ENCODE measurements around the gene GDPD3.

Gene GDPD3

DNA sequence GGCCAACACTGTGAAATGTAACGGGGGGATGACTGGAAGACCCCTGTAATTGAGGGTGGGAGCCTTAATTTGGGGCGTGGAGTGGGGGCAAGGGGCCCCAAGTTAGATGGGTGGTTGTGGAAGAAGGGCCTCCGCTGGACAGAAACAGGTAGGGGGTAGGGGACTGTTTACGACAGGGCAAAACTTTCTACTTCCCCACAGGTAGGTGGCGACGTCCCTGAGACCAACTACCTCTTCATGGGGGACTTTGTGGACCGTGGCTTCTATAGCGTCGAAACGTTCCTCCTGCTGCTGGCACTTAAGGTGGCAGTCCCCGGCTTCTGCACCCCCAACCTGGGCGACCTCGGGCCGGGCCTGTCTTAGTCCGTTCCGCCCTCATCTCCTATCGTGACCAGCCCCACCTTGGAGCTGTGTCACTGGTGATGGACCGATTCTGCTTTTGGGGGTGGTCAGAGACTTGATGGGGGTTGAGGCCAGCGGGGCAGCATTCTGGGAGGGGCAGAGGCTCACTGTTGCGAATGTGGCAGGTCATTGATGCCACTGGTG lies 30.7 kb downstream of the GDPD3 start:
- no peak for DNase-seq

DNA sequence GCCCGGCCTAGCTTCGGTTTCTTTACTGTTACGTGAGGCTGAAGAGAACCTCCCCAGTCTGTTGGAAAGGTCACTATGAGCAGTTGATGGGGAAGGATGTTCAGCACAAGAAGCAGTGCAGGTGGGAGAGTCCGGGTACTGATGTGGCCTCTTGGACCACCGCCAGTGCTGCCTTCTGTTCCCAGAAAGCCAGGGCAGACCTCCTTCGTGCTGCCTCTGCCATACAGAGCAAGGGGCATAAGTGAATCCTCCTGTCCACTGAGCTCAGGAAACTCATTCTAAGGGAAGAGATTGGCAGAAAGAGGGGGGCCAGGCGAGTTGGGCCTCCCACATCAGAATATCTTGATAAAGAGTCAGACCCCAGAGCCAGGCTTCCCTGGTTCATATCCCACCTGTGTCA lies 33.9 kb downstream of the GDPD3 start:
- no peak for DNase-seq

DNA sequence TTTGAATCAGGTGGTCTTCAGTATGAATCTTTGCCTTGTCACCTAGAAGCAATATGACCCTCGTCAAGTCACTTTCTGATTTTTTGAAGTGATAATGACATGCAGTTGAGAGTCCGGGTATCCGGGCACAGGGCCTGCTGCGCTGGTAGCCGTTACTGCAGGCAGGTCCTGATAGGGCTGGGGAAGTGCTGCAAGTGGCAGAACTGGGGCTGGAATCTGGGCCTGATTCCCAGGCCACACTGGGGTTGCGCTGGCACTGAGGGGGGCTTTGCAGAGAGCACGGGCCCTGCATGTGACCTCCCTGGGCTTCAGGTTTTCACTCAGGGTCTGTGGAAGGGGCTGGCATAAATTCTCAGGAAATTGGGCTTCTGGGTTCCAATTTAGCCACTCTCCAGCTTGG lies 34.6 kb downstream of the GDPD3 start:
- DNase-seq, result no peak

DNA sequence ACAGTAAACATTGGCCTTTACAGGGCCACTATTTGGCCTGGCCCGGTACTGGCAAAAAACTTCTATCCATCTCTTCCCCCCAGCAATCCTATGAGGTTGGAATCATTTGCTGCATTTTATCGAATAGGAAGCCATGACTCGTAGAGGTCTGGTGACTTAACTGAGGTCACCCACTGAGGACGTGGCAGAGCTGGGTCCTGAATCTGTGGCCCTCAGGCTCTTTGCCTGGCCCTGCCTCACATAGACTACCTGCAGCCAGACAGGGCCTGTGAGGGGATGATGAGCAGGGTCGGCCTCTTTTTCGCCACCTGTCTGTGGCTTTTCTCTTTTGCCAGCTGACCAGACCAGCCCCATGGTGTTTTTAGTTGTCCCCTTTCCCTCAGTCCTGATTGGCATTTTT lies 35.7 kb downstream of the GDPD3 start:
- DNase-seq, result no peak

DNA sequence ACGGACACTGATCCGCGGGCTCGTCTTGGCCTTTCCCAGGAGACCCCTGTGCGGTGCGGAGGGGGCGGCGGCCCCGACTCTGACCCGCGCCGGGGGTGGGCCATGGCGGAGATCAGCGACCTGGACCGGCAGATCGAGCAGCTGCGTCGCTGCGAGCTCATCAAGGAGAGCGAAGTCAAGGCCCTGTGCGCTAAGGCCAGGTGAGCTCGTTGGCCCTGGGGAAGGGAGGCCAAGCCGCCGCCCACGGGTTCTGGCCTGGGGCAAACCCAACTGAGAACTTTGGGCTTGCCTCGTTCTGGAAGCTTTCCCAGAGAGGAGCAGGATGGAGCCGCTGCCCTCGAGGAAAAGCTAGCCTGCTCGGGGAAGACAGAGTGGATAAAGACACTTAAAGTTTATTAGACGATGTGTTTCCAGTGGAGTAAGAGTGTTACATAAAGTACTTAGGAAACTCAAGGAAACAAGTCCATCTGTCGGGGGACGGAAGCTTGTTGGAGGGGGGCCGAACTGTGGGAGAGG lies 37.0 kb downstream of the GDPD3 start:
- no peak for DNase-seq

DNA sequence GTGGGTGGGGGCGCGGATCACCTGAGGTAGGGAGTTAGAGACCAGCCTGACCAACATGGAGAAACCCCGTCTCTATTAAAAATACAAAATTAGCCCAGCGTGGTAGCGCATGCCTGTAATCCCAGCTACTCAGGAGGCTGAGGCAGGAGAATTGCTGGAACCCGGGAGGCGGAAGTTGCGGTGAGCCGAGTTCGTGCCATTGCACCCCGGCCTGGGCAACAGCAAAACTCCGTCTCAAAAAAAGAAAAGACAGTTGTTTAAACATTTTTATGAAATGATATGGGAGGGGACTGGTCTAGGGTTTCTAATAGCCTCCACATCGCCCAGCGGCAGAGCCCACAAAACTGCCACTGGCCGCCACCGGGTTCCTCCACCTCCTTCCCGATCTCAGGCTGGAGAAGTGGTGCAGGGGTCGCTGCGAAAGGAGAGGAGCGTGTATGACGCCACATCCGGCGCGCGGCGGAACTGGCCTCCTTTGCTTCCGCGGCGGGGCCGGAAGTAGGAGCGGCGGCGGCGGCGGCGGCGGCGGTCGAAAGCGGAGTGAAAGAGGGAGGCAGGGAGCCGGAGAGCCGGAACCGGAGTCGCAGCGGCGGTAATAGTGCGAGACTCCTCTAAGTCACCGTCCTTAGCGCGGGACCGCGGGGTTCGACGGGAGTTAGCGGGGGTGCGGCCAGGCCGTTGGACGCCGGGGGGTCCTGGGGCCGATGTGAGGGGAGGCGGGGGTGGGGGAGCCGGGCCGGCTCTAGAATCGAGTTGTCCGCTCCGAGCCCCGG lies 37.6 kb downstream of the GDPD3 start, which contains the start of gene PPP4C:
Gene PPP4C (plus strand): TSS at position 492 of the 773 bp plus-strand sequence. CDS start 384 bp downstream, outside the sequence.
- peak in 56 of 58 donors; percentile 28 to 93 (median 80) for DNase-seq

DNA sequence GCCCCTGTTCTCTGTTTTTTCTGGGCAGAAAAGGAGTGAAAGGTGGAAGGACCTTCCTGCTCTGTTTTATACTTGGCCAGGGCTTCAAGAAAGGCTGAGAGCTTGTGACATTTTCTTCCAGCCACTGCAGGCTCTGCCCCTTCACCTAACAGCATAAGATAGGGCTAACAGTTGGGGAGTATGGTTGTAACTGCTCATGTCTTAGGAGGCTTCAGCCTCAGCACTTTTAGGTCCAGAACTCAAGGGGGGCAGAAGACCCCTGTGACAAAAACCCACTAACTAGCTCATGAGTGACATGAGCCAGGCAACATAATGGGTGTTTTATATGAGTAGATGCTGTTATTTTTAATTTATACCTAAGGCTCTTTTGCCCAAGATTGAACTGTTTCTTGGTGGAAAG lies 42.8 kb downstream of the GDPD3 start:
- DNase-seq, result no peak

DNA sequence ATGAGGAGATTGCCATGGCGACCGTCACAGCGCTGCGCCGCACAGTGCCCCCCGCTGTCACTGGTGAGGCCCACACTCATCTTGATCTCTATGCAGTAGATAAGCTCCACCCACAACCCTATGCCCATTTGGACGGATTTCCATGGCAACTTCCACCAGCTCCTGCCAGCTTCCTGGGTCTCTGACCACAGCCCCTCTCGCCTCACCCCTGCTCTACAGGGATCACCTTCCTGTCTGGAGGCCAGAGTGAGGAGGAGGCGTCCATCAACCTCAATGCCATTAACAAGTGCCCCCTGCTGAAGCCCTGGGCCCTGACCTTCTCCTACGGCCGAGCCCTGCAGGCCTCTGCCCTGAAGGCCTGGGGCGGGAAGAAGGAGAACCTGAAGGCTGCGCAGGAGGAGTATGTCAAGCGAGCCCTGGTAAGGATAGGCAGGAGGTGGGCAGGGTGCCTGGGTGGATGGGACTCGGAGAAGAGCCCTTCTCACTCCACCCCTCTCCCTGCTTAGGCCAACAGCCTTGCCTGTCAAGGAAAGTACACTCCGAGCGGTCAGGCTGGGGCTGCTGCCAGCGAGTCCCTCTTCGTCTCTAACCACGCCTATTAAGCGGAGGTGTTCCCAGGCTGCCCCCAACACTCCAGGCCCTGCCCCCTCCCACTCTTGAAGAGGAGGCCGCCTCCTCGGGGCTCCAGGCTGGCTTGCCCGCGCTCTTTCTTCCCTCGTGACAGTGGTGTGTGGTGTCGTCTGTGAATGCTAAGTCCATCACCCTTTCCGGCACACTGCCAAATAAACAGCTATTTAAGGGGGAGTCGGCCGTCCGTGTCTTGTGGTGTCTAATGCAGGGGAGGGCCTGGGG lies 43.5 kb downstream of the GDPD3 start:
- peak in 20 of 58 donors; percentile 6 to 53 (median 32) for DNase-seq

DNA sequence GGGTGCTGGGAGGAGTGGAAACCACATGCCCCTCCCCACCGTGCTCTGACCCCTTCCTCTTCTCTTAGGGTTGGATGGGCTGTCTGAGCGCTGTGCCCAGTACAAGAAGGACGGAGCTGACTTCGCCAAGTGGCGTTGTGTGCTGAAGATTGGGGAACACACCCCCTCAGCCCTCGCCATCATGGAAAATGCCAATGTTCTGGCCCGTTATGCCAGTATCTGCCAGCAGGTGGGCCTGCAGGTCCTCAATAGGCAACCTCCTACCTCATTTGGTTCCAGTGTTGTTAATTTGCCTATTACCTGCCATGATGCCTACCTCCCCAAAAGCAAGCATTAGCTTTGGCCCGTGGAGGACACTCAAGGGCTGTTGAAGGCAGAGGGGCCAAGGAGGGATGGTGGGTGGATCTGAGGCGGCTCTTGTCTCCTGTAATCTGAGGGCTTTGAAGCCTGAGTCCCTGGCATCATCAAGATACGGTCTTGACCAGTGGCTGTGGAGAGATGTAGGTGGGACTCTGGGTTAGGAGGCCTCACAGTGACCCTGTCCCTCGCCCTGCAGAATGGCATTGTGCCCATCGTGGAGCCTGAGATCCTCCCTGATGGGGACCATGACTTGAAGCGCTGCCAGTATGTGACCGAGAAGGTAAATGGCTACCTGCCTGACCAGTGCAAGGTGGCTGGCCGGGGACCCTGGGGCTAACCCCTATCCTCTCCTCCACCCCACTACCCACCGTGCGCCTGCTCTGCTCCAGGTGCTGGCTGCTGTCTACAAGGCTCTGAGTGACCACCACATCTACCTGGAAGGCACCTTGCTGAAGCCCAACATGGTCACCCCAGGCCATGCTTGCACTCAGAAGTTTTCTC lies 44.4 kb downstream of the GDPD3 start:
- peak in 3 of 58 donors; percentile 15 to 30 (median 22) for DNase-seq

DNA sequence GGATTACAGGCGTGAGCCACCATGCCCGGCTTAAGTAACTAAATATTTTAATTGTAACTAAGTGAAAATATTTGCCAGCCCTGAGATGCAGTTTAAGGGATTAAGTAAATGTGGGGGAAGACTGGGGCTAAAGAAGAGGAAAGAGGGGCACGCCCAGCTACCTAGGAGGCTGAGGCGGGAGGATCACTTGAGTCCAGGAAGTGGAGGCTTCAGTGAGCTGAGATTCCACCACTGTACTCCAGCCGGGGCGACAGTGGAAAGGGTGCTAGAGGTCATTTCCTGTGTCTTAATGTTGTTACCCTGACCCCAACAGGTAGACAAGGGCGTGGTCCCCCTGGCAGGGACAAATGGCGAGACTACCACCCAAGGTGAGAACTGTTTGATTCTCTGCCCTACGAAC lies 45.0 kb downstream of the GDPD3 start:
- no peak for DNase-seq

DNA sequence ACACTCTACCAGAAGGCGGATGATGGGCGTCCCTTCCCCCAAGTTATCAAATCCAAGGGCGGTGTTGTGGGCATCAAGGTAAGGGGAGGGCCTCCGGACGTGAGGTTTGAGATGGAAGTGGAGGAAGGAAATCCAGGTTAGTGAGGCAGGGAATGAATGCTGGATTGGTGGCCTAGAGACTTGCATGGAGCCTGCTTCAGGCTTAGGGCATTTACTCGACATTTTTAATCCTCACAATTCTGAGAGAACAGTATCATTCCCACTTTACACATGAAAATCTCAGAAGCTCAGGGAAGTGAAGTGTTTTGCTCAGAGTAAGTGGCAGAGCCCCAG lies 45.8 kb downstream of the GDPD3 start:
- no peak for DNase-seq

DNA sequence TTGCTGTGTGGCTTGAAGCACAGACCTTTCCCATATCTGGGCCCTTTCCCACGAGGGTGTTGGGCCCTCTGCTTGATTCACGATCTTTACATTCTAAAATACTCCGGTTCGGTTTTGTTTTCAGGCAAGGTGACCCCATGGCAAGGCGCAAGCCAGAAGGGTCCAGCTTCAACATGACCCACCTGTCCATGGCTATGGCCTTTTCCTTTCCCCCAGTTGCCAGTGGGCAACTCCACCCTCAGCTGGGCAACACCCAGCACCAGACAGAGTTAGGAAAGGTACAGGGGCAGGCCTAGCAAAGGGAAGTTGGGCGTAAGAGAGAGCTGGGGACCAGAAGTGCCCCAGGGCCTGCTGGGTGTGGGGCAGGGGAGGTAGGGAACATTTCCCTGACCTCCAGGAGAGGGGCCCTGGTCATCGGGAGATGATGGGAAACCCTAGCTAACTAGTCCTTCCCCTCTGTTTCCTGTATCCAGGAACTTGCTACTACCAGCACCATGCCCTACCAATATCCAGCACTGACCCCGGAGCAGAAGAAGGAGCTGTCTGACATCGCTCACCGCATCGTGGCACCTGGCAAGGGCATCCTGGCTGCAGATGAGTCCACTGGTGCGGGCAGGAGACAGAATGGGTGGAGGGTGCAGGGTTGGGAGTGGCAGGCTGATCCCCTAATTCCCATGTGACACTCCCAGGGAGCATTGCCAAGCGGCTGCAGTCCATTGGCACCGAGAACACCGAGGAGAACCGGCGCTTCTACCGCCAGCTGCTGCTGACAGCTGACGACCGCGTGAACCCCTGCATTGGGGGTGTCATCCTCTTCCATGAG lies 46.4 kb downstream of the GDPD3 start:
- peak in 18 of 58 donors; percentile 7 to 59 (median 26) for DNase-seq

DNA sequence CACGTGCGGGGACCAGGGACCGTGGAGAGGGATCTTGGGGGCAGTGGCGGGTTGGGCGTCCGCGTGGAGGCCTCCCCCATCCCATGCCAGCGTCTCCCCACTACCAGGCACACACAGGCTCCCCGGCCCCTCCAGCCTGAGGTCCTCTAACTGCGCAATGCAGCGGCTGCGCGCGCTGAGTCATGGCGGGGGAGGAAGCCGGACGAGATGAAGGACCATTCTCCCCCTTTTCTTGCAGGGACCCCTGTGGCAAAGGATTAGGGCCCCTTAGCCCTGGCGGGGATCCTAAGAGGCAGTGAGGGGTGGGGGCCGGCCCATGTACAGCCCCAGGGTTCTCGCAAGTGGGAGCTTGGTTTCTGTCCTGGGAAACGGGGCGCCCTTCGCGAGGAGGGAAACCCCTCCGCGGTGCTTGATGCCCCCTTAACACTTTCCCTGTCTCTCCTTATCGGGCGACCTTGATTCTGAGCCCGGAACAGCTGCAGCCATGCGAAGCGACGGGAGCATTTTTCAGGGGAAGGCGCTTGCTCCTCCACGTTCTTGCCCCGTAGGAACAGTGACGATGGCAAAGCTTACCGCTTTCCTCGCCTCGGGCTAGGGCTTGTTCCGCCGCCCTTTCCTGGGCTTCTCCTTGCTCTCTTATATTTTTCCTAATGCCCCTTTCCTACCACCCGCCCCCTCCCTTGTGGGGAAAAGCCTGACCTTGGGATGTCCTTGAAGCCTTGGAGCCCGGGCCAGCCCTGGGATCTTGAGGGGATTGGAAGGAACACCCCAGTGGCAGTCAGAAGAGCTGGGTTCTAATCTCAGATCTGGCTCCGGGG lies 47.2 kb downstream of the GDPD3 start:
- DNase-seq, result peak in 11 of 58 donors; percentile 41 to 79 (median 55)

DNA sequence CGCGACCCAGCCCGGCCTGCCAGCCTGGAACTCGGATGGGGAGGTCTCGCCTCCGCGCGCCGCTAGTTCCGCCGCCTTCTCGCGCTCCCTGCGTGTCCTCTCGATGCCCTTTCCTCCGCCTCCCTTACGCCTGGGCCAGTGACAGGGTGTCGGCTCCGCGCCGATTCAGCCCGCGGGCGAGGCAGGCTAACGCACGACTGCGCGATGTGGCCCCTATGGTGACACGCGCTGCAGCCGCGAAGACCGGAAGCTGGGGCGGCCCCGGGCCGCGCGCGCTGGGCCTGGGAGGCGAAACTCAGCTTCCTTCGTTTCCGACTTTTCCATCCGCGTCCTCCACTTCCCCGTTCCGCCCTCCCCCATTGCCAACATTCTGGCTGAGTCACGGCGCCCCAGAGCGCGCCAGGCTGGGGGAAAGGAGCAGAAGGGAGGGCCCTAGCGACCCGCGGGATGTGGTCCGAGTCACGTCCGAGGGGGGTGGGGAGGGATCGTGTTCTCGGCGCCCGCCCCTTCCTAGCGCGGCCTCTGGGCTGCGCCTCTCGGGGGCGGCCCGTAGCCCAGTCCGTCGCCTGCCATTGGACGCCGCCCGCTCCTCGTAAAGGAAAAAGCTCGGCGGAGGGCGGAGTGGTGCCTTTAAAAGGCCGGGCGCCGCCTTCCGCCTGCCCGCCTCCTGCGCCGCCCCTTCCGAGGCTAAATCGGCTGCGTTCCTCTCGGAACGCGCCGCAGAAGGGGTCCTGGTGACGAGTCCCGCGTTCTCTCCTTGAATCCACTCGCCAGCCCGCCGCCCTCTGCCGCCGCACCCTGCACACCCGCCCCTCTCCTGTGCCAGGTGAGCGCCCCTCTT lies 48.0 kb downstream of the GDPD3 start, which contains the start of gene ALDOA:
Gene ALDOA (plus strand): TSS at position 659 of the 841 bp plus-strand sequence. CDS start 1,138 bp downstream, outside the sequence.
- DNase-seq, result peak; percentile 81 to 100 (median 97)

DNA sequence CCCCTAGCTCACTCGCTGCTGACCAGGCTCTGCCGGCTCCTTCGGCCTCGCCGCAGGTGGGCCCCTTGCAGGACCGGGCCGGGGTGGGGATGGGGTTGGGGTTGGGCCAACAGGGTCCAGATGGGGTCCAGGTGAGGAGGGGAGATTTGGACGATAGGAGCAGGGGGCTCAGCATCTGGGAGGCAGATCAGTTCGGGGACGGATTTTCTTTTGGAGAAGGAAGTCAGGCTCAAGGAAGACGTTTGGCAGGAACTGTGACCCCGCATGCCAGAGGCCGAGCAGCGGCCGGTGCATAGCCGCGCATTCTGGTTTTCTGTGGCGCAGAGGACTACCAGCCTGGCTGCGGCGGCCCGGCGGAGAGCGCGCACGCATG lies 48.6 kb downstream of the GDPD3 start:
- DNase-seq, result peak in 6 of 58 donors; percentile 51 to 77 (median 70)

DNA sequence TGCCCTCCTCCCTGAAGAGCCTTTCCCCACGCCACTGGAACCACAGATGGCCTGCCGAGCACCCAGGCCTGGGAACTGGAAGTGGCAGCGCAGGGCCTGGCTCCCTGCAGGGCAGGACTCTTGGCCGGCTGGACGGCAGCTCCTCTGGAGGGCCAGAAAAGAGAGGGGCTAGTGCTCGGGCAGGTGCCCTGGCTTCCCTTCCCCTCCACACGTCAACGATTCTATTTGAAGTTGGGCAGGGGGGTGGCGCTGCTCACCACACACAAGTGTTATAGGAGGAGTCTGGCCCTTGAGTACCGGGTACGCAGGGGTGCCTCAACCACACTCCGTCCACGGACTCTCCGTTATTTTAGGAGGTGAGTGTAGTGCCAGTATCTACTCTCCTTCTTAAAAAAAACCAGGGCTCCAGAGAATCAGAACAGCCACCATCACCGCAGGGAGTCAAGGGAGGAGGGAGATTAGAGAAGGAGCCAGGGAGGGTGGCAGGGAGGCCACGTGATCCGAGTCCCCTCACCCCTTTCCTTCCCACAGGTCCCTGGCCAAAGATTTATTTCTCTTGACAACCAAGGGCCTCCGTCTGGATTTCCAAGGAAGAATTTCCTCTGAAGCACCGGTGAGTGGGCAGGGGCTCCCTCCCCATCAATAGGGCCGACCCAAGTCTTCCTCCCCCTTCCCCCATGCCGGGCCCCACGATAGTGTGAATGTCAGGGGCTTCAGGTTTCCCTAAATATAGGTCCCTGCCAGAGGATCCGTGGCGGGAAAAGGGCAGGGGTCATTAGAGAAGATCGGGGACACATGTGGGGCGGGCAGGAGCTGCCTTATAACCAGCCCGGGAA lies 49.2 kb downstream of the GDPD3 start:
- DNase-seq, result peak in 57 of 58 donors; percentile 18 to 91 (median 75)

Data from anterior cingulate cortex (tissue), 58 donors.